GM12874 (cell line): Measurements from ENCODE around the gene UBE2J1.

Source experiments
- TF ChIP-seq, protein P1 (sequence below): IDR thresholded peaks from 2 replicates; pipeline ENCODE4 v1.5.1; 2011; ENCODE audit warnings: low read depth, mild to moderate bottlenecking, control low read depth, low read length, moderate library complexity; ENCODE audit not compliant: insufficient read depth

UBE2J1 gene, protein sequence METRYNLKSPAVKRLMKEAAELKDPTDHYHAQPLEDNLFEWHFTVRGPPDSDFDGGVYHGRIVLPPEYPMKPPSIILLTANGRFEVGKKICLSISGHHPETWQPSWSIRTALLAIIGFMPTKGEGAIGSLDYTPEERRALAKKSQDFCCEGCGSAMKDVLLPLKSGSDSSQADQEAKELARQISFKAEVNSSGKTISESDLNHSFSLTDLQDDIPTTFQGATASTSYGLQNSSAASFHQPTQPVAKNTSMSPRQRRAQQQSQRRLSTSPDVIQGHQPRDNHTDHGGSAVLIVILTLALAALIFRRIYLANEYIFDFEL

DNA sequence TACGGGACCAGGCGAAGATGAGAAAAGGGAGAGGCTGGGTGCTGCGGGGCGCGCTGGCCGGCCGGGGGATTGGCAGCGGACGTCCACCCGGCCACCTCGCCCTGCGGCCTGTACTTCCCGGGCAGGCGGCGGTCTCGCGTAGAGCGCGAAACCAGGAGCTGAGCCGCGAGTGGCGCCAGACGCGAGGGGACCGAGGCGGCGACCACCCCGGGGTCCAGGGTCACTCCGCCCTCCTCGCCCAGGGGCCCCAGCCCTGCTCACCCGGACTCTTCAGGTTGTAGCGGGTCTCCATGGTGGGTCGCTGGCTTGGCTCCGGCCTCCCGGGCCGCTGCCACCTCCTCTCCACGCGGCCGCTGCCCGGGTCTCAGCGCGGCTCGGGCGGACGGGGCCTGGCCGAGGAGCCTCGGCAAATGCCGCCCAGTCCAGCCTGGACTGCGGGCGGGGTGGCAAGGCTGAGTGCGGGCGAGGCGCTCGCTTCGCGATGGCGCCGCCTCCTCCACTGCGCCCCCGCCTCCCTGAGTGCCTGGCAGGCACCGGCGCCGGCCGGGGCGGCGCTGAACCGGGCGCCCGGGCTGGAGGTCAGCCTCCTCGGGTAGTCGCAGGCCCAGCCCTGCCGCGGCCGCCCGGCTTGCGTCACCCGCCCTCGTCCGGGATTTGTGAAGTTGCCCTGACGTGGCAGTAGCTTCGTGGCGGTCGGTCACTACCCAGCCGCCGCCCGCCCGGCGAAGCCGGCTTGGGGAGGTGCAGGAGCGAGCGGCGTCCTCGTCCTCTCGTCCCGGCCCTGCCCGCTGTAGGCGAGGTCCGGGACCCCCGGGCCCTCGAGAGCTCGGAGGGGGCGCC, at the start of gene UBE2J1:
Gene UBE2J1 (minus strand): TSS at position 445 of the 840 bp plus-strand sequence. CDS start 153 bp downstream, at position 292.
- TF ChIP-seq, protein P1, sequence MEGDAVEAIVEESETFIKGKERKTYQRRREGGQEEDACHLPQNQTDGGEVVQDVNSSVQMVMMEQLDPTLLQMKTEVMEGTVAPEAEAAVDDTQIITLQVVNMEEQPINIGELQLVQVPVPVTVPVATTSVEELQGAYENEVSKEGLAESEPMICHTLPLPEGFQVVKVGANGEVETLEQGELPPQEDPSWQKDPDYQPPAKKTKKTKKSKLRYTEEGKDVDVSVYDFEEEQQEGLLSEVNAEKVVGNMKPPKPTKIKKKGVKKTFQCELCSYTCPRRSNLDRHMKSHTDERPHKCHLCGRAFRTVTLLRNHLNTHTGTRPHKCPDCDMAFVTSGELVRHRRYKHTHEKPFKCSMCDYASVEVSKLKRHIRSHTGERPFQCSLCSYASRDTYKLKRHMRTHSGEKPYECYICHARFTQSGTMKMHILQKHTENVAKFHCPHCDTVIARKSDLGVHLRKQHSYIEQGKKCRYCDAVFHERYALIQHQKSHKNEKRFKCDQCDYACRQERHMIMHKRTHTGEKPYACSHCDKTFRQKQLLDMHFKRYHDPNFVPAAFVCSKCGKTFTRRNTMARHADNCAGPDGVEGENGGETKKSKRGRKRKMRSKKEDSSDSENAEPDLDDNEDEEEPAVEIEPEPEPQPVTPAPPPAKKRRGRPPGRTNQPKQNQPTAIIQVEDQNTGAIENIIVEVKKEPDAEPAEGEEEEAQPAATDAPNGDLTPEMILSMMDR, result no peak

DNA sequence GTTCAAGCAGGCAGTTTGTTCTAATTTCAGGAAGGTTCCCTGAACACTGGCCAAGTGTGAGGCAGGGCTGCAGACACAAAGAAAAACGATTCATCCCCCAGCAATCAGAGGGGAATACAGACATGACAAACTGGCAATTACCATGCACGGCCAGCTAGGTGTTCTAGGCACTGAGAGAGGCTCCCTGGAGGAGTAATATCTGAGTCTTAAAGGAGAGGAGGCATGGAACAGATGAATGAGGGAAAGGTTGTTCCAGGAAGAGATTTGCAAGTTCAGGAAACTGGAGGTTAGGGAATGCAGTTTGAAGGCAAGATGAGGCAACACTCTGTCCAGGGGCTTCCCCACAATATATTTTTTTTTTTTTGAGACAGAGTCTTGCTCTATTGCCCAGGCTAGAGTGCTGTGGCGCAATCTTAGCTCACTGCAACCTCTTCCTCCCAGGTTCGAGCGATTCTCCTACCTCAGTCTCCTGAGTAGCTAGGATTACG, 48.4 kb upstream of the UBE2J1 start:
- TF ChIP-seq, protein P1, result no peak

DNA sequence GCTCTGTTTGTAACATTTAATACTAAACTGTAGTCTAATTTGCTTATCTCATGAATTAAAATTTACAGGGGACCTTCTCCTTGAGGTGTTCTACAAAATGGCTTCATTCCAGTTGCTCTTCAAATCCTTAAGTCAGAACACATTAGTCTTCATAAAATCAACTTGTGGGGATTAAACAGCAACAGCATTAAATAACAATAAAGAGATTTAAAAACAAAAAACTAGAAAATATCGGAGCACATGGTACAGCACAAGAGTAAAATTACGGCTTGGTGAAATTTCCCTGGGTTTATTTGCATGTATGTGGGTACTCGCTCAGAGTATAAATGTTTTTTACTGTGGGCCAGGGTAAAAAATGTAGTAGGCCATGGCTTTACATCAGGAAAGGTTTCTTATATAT, 47.5 kb upstream of the UBE2J1 start:
- TF ChIP-seq, protein P1, result no peak

DNA sequence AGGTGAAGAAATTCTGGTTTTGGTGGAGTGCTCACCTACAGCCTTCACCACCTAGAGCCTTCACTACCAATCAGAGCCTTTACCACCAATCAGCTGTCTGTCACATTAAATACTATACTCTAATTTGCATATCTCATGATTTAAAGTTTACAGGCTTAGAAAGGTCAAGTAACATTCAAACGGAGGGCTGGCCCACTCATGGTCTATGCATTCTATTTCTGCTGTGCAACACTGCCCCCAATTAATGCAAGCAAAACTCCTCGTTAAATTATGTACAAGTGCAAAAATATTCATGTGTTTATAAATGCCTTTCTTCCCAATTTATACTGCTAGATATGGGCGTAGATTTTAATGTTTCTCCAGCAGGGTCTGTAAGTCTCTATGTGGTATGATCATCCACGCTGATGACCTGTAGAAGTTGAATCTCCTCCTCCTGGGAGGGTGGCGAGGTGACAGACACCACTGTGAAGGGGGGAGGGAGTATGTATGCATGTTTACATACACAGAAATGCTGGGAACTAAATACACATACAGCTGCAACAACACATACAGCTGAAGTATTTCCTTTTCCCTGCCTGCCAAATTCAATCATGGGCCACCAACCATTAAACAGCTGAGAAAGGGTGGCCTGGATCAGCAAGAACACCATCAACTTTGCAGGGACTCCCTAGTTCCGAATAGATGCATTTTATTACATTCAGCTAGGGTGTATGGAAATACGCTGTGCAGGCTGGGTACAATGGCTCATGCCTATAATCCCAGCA, 46.4 kb upstream of the UBE2J1 start:
- TF ChIP-seq, protein P1, result no peak

DNA sequence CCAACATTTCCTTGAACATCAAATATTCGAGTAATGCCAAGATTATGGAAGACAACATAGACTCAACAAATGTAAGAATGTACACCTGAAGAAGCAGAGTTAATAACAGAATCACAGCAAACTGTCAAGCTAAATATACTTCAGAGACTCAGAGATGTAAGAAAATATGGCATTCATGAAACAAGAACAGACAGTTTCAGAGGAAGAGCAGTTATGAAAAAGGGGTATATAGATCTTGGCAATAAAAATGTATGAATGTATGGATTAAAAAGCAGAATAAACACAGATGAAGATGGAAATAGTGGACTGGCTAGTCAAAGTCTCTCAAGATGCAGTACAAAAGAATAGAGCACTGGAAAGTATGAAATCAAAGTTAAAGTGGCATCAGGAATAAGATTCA, 41.1 kb upstream of the UBE2J1 start:
- TF ChIP-seq, protein P1, result no peak

DNA sequence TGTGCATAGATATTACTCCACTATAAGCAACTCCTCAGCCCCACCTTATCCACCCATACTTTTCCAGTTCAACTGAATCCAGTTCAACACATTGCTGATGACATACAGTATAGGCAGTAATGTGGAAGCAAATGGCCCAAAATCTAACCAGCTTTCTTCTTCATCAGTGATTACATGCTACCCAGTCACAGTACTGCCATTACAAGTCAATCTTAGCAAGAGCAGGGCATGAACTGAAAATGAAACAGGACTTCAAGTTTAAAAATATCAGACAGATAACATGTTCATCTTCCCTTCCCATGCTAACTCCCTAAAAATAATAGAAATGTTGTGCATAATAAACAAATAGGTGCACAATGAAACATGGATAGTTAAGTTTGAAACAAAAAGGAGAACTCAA, 40.3 kb upstream of the UBE2J1 start:
- TF ChIP-seq, protein P1, result no peak

DNA sequence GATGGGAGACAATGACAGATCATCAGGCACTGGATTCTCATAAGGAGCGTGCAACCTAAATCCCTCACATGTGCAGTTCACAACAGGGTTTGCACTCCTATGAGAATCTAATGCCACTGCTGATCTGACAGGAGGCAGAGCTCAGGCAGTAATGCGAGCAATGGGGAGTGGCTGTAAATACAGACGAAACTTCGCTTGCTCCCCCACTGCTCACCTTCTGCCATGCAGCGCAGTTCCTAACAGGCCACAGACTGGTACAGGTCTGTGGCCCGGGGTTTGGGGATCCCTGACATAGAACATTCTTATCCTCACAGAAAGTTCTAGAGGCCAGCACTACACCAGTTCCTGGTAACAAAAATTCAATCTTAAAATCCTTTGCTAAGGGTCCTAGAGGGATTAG, 36.3 kb upstream of the UBE2J1 start:
- TF ChIP-seq, protein P1, result no peak
